Mucosa of rectum (tissue), 2 donors: Measurements from ENCODE around the gene ORC1.

Source experiments
- H3K27ac ChIP-seq, 2 donors: one replicate each; pipeline ENCODE4 v1.7.0; 2013; ENCODE audit warnings: inconsistent platforms in 2 of 2, low read depth in 2 of 2, low read length in 2 of 2
- H3K27me3 ChIP-seq, 2 donors: one replicate each; pipeline ENCODE4 v1.7.0; 2013; ENCODE audit warnings: low read length in 2 of 2; ENCODE audit not compliant: control insufficient read depth in 2 of 2, insufficient read depth in 2 of 2
- H3K36me3 ChIP-seq, 2 donors: one replicate each; pipeline ENCODE4 v1.7.0; 2013; ENCODE audit warnings: low read length in 2 of 2; ENCODE audit not compliant: control insufficient read depth in 2 of 2, insufficient read depth in 2 of 2
- H3K4me1 ChIP-seq, 2 donors: one replicate each; pipeline ENCODE4 v1.7.0; 2013; ENCODE audit warnings: low read length in 2 of 2, mild to moderate bottlenecking in 1 of 2; ENCODE audit not compliant: control insufficient read depth in 2 of 2, insufficient read depth in 2 of 2
- H3K4me3 ChIP-seq, 2 donors: one replicate each; pipeline ENCODE4 v1.7.0; 2013; ENCODE audit warnings: low read length in 2 of 2
- H3K9ac ChIP-seq, 2 donors: one replicate each; pipeline ENCODE4 v1.7.0; 2013; ENCODE audit warnings: low read length in 2 of 2, low read depth in 1 of 2, mild to moderate bottlenecking in 1 of 2
- H3K9me3 ChIP-seq, 2 donors: one replicate each; pipeline ENCODE4 v1.7.0; 2013; ENCODE audit warnings: low read length in 2 of 2; ENCODE audit not compliant: control insufficient read depth in 2 of 2
- donor health status: healthy.
- donor health status: Normal muscosa, but diverticular disease.

The ORC1 gene

GRCh38 chr1:52404116-52404974 lies at the start of gene ORC1, which contains the start of gene PRPF38A:
ORC1 (minus strand) TSS chr1:52404423; CDS start chr1:52402223, 2,200 bp downstream.
PRPF38A (plus strand) TSS chr1:52404602; CDS start chr1:52404750, 148 bp downstream.
- peaks cover 18 to 22% of the 10 kb centered on the region in 2 donors for H3K4me1 ChIP-seq
- H3K27me3 ChIP-seq = no peaks in the 10 kb centered on the region
- peak within 1 kb of the TSS; percentile 94 to 99 for H3K27ac ChIP-seq
- H3K4me3 ChIP-seq = peak within 1 kb of the TSS; percentile 96 to 97
- H3K36me3 ChIP-seq = peaks cover 13 to 24% of the 10 kb centered on the region in 2 donors
- no peaks in the 10 kb centered on the region for H3K9me3 ChIP-seq
- H3K9ac ChIP-seq = peak within 1 kb of the TSS; percentile 85 to 99

- H3K4me1 ChIP-seq = no peaks in the 10 kb centered on the region
- no peaks in the 10 kb centered on the region for H3K9me3 ChIP-seq
- no peak overlapping the region for H3K9ac ChIP-seq
- peaks cover 10 to 15% of the 10 kb centered on the region in 2 donors for H3K36me3 ChIP-seq
- no peaks in the 10 kb centered on the region for H3K27me3 ChIP-seq
- no peak overlapping the region for H3K27ac ChIP-seq
- no peak overlapping the region for H3K4me3 ChIP-seq
Observed at GRCh38 chr1:52444463-52444862, 40.2 kb upstream of the ORC1 start.

GRCh38 chr1:52439976-52440375 lies 35.8 kb upstream of the ORC1 start:
- H3K36me3 ChIP-seq = peaks cover 9 to 28% of the 10 kb centered on the region in 2 donors

GRCh38 chr1:52436817-52437216 lies 32.6 kb upstream of the ORC1 start:
- Histone ChIP-seq H3K27ac (no peak overlapping the region), H3K4me1 (no peaks in the 10 kb centered on the region), H3K27me3 (no peaks in the 10 kb centered on the region), H3K36me3 (peaks cover 9 to 23% of the 10 kb centered on the region in 2 donors), H3K9ac (no peak overlapping the region), H3K9me3 (no peaks in the 10 kb centered on the region), H3K4me3 (no peak overlapping the region)

More at GRCh38 chr1:52439976-52440375, 35.8 kb upstream of the ORC1 start:
- no peaks in the 10 kb centered on the region for H3K9me3 ChIP-seq
- H3K4me1 ChIP-seq = no peaks in the 10 kb centered on the region
- no peaks in the 10 kb centered on the region for H3K27me3 ChIP-seq
- H3K9ac ChIP-seq = no peak overlapping the region
- no peak overlapping the region for H3K4me3 ChIP-seq
- H3K27ac ChIP-seq = no peak overlapping the region

- H3K9me3 ChIP-seq = no peaks in the 10 kb centered on the region
- H3K36me3 ChIP-seq = peaks cover 13 to 26% of the 10 kb centered on the region in 2 donors
- H3K27ac ChIP-seq = no peak overlapping the region
- H3K27me3 ChIP-seq = no peaks in the 10 kb centered on the region
- no peaks in the 10 kb centered on the region for H3K4me1 ChIP-seq
- no peak overlapping the region for H3K4me3 ChIP-seq
- H3K9ac ChIP-seq = no peak overlapping the region
Observed at GRCh38 chr1:52435650-52436049, 31.4 kb upstream of the ORC1 start.

- peaks cover 13 to 28% of the 10 kb centered on the region in 2 donors for H3K36me3 ChIP-seq
- no peak overlapping the region for H3K27ac ChIP-seq
- no peak overlapping the region for H3K4me3 ChIP-seq
- no peak overlapping the region for H3K9ac ChIP-seq
- H3K9me3 ChIP-seq = no peaks in the 10 kb centered on the region
- H3K4me1 ChIP-seq = no peaks in the 10 kb centered on the region
- H3K27me3 ChIP-seq = no peaks in the 10 kb centered on the region
Observed at GRCh38 chr1:52435211-52435610, 31.0 kb upstream of the ORC1 start.

GRCh38 chr1:52432807-52433206 lies 28.6 kb upstream of the ORC1 start:
- Histone ChIP-seq H3K27ac (no peak overlapping the region), H3K36me3 (peaks cover 13 to 21% of the 10 kb centered on the region in 2 donors), H3K9ac (no peak overlapping the region)

GRCh38 chr1:52427152-52427551 lies 22.9 kb upstream of the ORC1 start:
- H3K36me3 ChIP-seq = peaks cover 12 to 30% of the 10 kb centered on the region in 2 donors
- H3K27ac ChIP-seq = no peak overlapping the region
- no peak overlapping the region for H3K4me3 ChIP-seq
- H3K9ac ChIP-seq = no peak overlapping the region
- H3K9me3 ChIP-seq = no peaks in the 10 kb centered on the region
- H3K4me1 ChIP-seq = peaks cover 0 to 2% of the 10 kb centered on the region in 2 donors
- H3K27me3 ChIP-seq = no peaks in the 10 kb centered on the region

More at GRCh38 chr1:52432807-52433206, 28.6 kb upstream of the ORC1 start:
- Histone ChIP-seq H3K4me1 (no peaks in the 10 kb centered on the region), H3K27me3 (no peaks in the 10 kb centered on the region), H3K4me3 (no peak overlapping the region), H3K9me3 (no peaks in the 10 kb centered on the region)

- no peaks in the 10 kb centered on the region for H3K27me3 ChIP-seq
- no peak overlapping the region for H3K4me3 ChIP-seq
- peaks cover 0 to 2% of the 10 kb centered on the region in 2 donors for H3K4me1 ChIP-seq
- no peaks in the 10 kb centered on the region for H3K9me3 ChIP-seq
- no peak overlapping the region for H3K9ac ChIP-seq
- peaks cover 12 to 30% of the 10 kb centered on the region in 2 donors for H3K36me3 ChIP-seq
- H3K27ac ChIP-seq = no peak overlapping the region
Observed at GRCh38 chr1:52426371-52426770, 22.1 kb upstream of the ORC1 start.

- peaks cover 0 to 2% of the 10 kb centered on the region in 2 donors for H3K4me1 ChIP-seq
- H3K4me3 ChIP-seq = no peak overlapping the region
- H3K36me3 ChIP-seq = peaks cover 8 to 26% of the 10 kb centered on the region in 2 donors
- no peaks in the 10 kb centered on the region for H3K9me3 ChIP-seq
- H3K9ac ChIP-seq = no peak overlapping the region
- H3K27me3 ChIP-seq = no peaks in the 10 kb centered on the region
- no peak overlapping the region for H3K27ac ChIP-seq
Observed at GRCh38 chr1:52424813-52425212, 20.6 kb upstream of the ORC1 start.
